ENCODE data around the gene WNK1. TPM values are rescaled to one million over a fixed set of nuclear protein-coding genes. Genes with fewer than 3 reads are reported as not detected.

Gene WNK1
- total and polyA plus RNA-seq, 2 donors = 26.3 to 40.2 TPM

- no peak overlapping the region for H3K4me3 ChIP-seq (ENCODE audit: low read length in 2 of 2)
- H3K9me3 ChIP-seq (ENCODE audit: control insufficient read depth in 2 of 2, insufficient read depth in 1 of 2, low read length in 1 of 2) = no peaks in the 10 kb centered on the region
- 95% methylated on average over 3 of the region's 3 CpGs for WGBS
- H3K27ac ChIP-seq (ENCODE audit: low read depth in 1 of 2, low read length in 1 of 2) = no peak overlapping the region
- peaks cover 6 to 42% of the 10 kb centered on the region in 2 donors for H3K36me3 ChIP-seq (ENCODE audit: control insufficient read depth in 2 of 2, insufficient read depth in 2 of 2, low read length in 1 of 2)
- DNase-seq (ENCODE audit: low read depth in 6 of 9, low spot score in 9 of 9) = no peak
- H3K27me3 ChIP-seq (ENCODE audit: control insufficient read depth in 2 of 2, insufficient read depth in 1 of 2, low read length in 1 of 2) = no peaks in the 10 kb centered on the region
- H3K4me1 ChIP-seq (ENCODE audit: control insufficient read depth in 2 of 2, insufficient read depth in 2 of 2, low read length in 2 of 2) = no peaks in the 10 kb centered on the region
Measured at GRCh38 chr12:817941-818600, 65.7 kb downstream of the WNK1 start.

DNA sequence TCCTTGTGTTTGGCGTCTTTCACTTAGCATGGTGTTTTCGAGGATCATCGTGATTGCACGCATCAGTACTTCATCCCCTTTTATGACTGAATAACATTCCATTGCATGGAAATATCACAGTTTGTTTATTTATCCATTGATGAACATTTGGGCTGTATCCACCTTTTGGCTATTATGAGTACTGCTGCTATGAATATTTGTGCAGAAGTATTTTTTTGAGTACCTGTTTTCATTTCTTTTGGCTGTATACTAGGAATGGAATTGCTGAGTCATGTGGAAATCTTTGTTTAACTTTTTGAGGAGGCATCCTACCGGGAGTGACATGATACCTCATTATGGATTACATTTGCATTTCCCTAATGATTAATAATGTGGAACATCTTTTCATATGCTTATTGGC is 66.4 kb downstream of the WNK1 start:
- Histone ChIP-seq H3K9me3 (ENCODE audit: control insufficient read depth in 2 of 2, insufficient read depth in 1 of 2, low read length in 1 of 2) (no peaks in the 10 kb centered on the region), H3K36me3 (ENCODE audit: control insufficient read depth in 2 of 2, insufficient read depth in 2 of 2, low read length in 1 of 2) (peaks cover 6 to 39% of the 10 kb centered on the region in 2 donors), H3K27ac (ENCODE audit: low read depth in 1 of 2, low read length in 1 of 2) (no peak overlapping the region), H3K4me3 (ENCODE audit: low read length in 2 of 2) (no peak overlapping the region), H3K27me3 (ENCODE audit: control insufficient read depth in 2 of 2, insufficient read depth in 1 of 2, low read length in 1 of 2) (no peaks in the 10 kb centered on the region), H3K4me1 (ENCODE audit: control insufficient read depth in 2 of 2, insufficient read depth in 2 of 2, low read length in 2 of 2) (no peaks in the 10 kb centered on the region)
- no peak for DNase-seq (ENCODE audit: low read depth in 6 of 9, low spot score in 9 of 9)
- WGBS = 97% methylated on average over 5 of the region's 5 CpGs

- Histone ChIP-seq H3K36me3 (ENCODE audit: control insufficient read depth in 2 of 2, insufficient read depth in 2 of 2, low read length in 1 of 2) (peaks cover 2 to 27% of the 10 kb centered on the region in 2 donors), H3K4me3 (ENCODE audit: low read length in 2 of 2) (no peak overlapping the region), H3K9me3 (ENCODE audit: control insufficient read depth in 2 of 2, insufficient read depth in 1 of 2, low read length in 1 of 2) (no peaks in the 10 kb centered on the region), H3K27ac (ENCODE audit: low read depth in 1 of 2, low read length in 1 of 2) (no peak overlapping the region), H3K4me1 (ENCODE audit: control insufficient read depth in 2 of 2, insufficient read depth in 2 of 2, low read length in 2 of 2) (no peaks in the 10 kb centered on the region), H3K27me3 (ENCODE audit: control insufficient read depth in 2 of 2, insufficient read depth in 1 of 2, low read length in 1 of 2) (no peaks in the 10 kb centered on the region)
- 89% methylated on average over 1 of the region's 1 CpG for WGBS
- DNase-seq (ENCODE audit: low read depth in 6 of 9, low spot score in 9 of 9) = no peak
Measured at GRCh38 chr12:820336-820735, 68.0 kb downstream of the WNK1 start.

GRCh38 chr12:823028-823698 is 70.8 kb downstream of the WNK1 start:
- no peaks in the 10 kb centered on the region for H3K27me3 ChIP-seq (ENCODE audit: control insufficient read depth in 2 of 2, insufficient read depth in 1 of 2, low read length in 1 of 2)
- H3K9me3 ChIP-seq (ENCODE audit: control insufficient read depth in 2 of 2, insufficient read depth in 1 of 2, low read length in 1 of 2) = no peaks in the 10 kb centered on the region
- DNase-seq (ENCODE audit: low read depth in 6 of 9, low spot score in 9 of 9) = no peak
- H3K4me1 ChIP-seq (ENCODE audit: control insufficient read depth in 2 of 2, insufficient read depth in 2 of 2, low read length in 2 of 2) = no peaks in the 10 kb centered on the region
- WGBS = 91% methylated on average over 2 of the region's 2 CpGs
- H3K36me3 ChIP-seq (ENCODE audit: control insufficient read depth in 2 of 2, insufficient read depth in 2 of 2, low read length in 1 of 2) = peaks cover 6 to 13% of the 10 kb centered on the region in 2 donors
- no peak overlapping the region for H3K4me3 ChIP-seq (ENCODE audit: low read length in 2 of 2)
- H3K27ac ChIP-seq (ENCODE audit: low read depth in 1 of 2, low read length in 1 of 2) = no peak overlapping the region

DNA sequence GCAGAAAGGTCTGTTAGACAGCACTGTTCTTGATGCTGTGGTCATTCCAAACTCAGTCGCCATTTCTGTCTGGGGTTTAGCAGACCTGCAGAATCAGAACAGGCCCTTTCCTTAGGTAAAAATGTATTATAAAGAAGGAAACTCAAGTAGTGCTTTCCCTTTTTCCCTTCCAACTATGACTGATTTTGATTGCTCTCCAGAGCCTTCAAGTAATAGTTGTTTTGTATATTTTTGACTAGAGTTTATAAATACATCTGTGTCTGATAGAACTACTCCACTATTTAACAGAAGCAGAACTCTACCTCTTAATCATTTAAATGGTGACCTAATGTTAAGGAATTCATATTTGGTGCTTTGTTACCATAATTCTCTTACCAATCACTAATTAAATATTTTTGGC is 74.0 kb downstream of the WNK1 start:
- no peaks in the 10 kb centered on the region for H3K9me3 ChIP-seq (ENCODE audit: control insufficient read depth in 2 of 2, insufficient read depth in 1 of 2, low read length in 1 of 2)
- DNase-seq (ENCODE audit: low read depth in 6 of 9, low spot score in 9 of 9) = no peak
- peaks cover 13 to 27% of the 10 kb centered on the region in 2 donors for H3K36me3 ChIP-seq (ENCODE audit: control insufficient read depth in 2 of 2, insufficient read depth in 2 of 2, low read length in 1 of 2)
- no peak overlapping the region for H3K27ac ChIP-seq (ENCODE audit: low read depth in 1 of 2, low read length in 1 of 2)
- no peak overlapping the region for H3K4me3 ChIP-seq (ENCODE audit: low read length in 2 of 2)
- H3K27me3 ChIP-seq (ENCODE audit: control insufficient read depth in 2 of 2, insufficient read depth in 1 of 2, low read length in 1 of 2) = no peaks in the 10 kb centered on the region
- 95% methylated on average over 1 of the region's 1 CpG for WGBS
- H3K4me1 ChIP-seq (ENCODE audit: control insufficient read depth in 2 of 2, insufficient read depth in 2 of 2, low read length in 2 of 2) = no peaks in the 10 kb centered on the region

- DNase-seq (ENCODE audit: low read depth in 6 of 9, low spot score in 9 of 9) = no peak
- H3K4me3 ChIP-seq (ENCODE audit: low read length in 2 of 2) = no peak overlapping the region
- H3K9me3 ChIP-seq (ENCODE audit: control insufficient read depth in 2 of 2, insufficient read depth in 1 of 2, low read length in 1 of 2) = no peaks in the 10 kb centered on the region
- no peak overlapping the region for H3K27ac ChIP-seq (ENCODE audit: low read depth in 1 of 2, low read length in 1 of 2)
- no peaks in the 10 kb centered on the region for H3K4me1 ChIP-seq (ENCODE audit: control insufficient read depth in 2 of 2, insufficient read depth in 2 of 2, low read length in 2 of 2)
- peaks cover 13 to 30% of the 10 kb centered on the region in 2 donors for H3K36me3 ChIP-seq (ENCODE audit: control insufficient read depth in 2 of 2, insufficient read depth in 2 of 2, low read length in 1 of 2)
- no peaks in the 10 kb centered on the region for H3K27me3 ChIP-seq (ENCODE audit: control insufficient read depth in 2 of 2, insufficient read depth in 1 of 2, low read length in 1 of 2)
Measured at GRCh38 chr12:828726-829395, 76.5 kb downstream of the WNK1 start.

- no peak overlapping the region for H3K27ac ChIP-seq (ENCODE audit: low read depth in 1 of 2, low read length in 1 of 2)
- 96% methylated on average over 4 of the region's 4 CpGs for WGBS
- no peak overlapping the region for H3K4me3 ChIP-seq (ENCODE audit: low read length in 2 of 2)
- no peak for DNase-seq (ENCODE audit: low read depth in 6 of 9, low spot score in 9 of 9)
- no peaks in the 10 kb centered on the region for H3K9me3 ChIP-seq (ENCODE audit: control insufficient read depth in 2 of 2, insufficient read depth in 1 of 2, low read length in 1 of 2)
- H3K27me3 ChIP-seq (ENCODE audit: control insufficient read depth in 2 of 2, insufficient read depth in 1 of 2, low read length in 1 of 2) = no peaks in the 10 kb centered on the region
- peaks cover 13 to 38% of the 10 kb centered on the region in 2 donors for H3K36me3 ChIP-seq (ENCODE audit: control insufficient read depth in 2 of 2, insufficient read depth in 2 of 2, low read length in 1 of 2)
- H3K4me1 ChIP-seq (ENCODE audit: control insufficient read depth in 2 of 2, insufficient read depth in 2 of 2, low read length in 2 of 2) = no peaks in the 10 kb centered on the region
Measured at GRCh38 chr12:830111-830867, 77.9 kb downstream of the WNK1 start.

- Histone ChIP-seq H3K4me3 (ENCODE audit: low read length in 2 of 2) (no peak overlapping the region), H3K27ac (ENCODE audit: low read depth in 1 of 2, low read length in 1 of 2) (no peak overlapping the region), H3K4me1 (ENCODE audit: control insufficient read depth in 2 of 2, insufficient read depth in 2 of 2, low read length in 2 of 2) (no peaks in the 10 kb centered on the region), H3K27me3 (ENCODE audit: control insufficient read depth in 2 of 2, insufficient read depth in 1 of 2, low read length in 1 of 2) (no peaks in the 10 kb centered on the region), H3K9me3 (ENCODE audit: control insufficient read depth in 2 of 2, insufficient read depth in 1 of 2, low read length in 1 of 2) (no peaks in the 10 kb centered on the region), H3K36me3 (ENCODE audit: control insufficient read depth in 2 of 2, insufficient read depth in 2 of 2, low read length in 1 of 2) (peaks cover 4 to 15% of the 10 kb centered on the region in 2 donors)
- DNase-seq (ENCODE audit: low read depth in 6 of 9, low spot score in 9 of 9) = no peak
- 98% methylated on average over 3 of the region's 3 CpGs for WGBS
Measured at GRCh38 chr12:835754-836518, 83.6 kb downstream of the WNK1 start.

Data from thymus (tissue), 11 donors.